OCI-LY1 (cell line): ENCODE measurements around the gene TASP1.

Experiments
- EZH2 ChIP-seq: fragments of 200-600 bp; sonication (generic), shearing (Covaris generic); IDR thresholded peaks from 2 replicates; pipeline ENCODE4 v1.8.0; 2017; ENCODE audit warnings: borderline replicate concordance, mixed run types, mild to moderate bottlenecking, antibody characterized with exemption, low read length, moderate library complexity, mixed read lengths
- TF ChIP-seq, protein P1 (sequence below): fragments of 200-600 bp; sonication (generic), shearing (Covaris generic); IDR thresholded peaks from 2 replicates; pipeline ENCODE4 v1.5.1; 2017; ENCODE audit warnings: mild to moderate bottlenecking, antibody characterized with exemption, low read length, moderate library complexity, mixed read lengths

DNA sequence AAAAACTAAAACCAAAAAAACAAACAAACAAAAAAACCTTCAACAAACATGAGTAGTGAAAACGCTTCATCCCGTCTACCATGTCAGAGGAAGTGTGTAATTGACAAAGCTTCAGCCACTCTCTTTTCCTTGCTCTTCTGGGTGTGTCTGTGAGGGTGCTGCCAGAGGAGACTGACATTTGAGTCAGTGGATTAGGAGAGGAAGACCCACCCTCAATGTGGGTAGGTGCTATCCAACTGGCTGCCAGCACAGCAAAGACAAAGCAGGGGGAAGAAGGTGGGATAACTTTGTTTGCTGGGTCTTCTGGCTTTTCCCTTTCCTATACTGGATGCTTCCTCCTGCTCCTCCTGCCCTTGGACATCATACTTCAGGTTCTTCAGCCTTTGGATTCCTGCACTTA is 145.6 kb downstream of the TASP1 start:
- TF ChIP-seq, protein P1, sequence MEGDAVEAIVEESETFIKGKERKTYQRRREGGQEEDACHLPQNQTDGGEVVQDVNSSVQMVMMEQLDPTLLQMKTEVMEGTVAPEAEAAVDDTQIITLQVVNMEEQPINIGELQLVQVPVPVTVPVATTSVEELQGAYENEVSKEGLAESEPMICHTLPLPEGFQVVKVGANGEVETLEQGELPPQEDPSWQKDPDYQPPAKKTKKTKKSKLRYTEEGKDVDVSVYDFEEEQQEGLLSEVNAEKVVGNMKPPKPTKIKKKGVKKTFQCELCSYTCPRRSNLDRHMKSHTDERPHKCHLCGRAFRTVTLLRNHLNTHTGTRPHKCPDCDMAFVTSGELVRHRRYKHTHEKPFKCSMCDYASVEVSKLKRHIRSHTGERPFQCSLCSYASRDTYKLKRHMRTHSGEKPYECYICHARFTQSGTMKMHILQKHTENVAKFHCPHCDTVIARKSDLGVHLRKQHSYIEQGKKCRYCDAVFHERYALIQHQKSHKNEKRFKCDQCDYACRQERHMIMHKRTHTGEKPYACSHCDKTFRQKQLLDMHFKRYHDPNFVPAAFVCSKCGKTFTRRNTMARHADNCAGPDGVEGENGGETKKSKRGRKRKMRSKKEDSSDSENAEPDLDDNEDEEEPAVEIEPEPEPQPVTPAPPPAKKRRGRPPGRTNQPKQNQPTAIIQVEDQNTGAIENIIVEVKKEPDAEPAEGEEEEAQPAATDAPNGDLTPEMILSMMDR = no peak
- TF ChIP-seq EZH2 = no peak
